IPS-20b (cell line): ENCODE data around the gene ADTRP.

Experiments
- H3K27ac ChIP-seq: one replicate; pipeline ENCODE4 v1.5.1; 2013; ENCODE audit warnings: low read length
- H3K27me3 ChIP-seq: 2 replicates; pipeline ENCODE4 v1.6.1; 2013; ENCODE audit warnings: mild to moderate bottlenecking, low read length, inconsistent platforms; ENCODE audit not compliant: insufficient read depth
- H3K36me3 ChIP-seq: 2 replicates; pipeline ENCODE4 v1.6.1; 2013; ENCODE audit warnings: low read depth, mild to moderate bottlenecking, inconsistent platforms, low read length, moderate library complexity; ENCODE audit not compliant: insufficient read depth
- H3K4me1 ChIP-seq: 2 replicates; pipeline ENCODE4 v1.6.1; 2013; ENCODE audit warnings: mild to moderate bottlenecking, control low read depth, inconsistent platforms, low read length, moderate library complexity; ENCODE audit not compliant: insufficient read depth
- H3K4me3 ChIP-seq: 2 replicates; pipeline ENCODE4 v1.5.1; 2013; ENCODE audit warnings: mild to moderate bottlenecking, low read length, inconsistent platforms
- H3K9ac ChIP-seq: 2 replicates; pipeline ENCODE4 v1.6.1; 2013; ENCODE audit warnings: low read depth, mild to moderate bottlenecking, inconsistent platforms, low read length, moderate library complexity
- H3K9me3 ChIP-seq: 2 replicates; pipeline ENCODE4 v1.6.1; 2013; ENCODE audit warnings: mild to moderate bottlenecking, low read depth, low read length, inconsistent platforms; ENCODE audit not compliant: insufficient read depth

ADTRP gene

DNA sequence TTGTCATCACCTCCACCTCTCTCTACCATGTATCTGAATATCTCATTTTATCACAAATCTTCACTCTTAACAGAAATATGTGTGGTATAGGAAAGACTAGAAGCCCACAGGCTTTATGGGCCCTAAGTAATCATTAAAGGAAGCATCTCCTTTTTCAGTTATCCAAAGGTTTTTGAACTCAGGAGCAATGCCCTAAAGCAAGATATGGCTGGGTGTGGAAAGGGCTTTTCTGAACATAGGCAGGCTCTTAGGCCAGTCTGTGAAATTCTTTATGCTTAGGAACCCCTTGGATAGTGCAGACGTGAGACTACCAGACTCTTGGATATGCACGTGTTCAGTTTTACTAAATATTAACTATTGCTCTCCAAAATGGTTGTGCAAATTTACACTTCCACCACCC lies 99.5 kb downstream of the ADTRP start:
- Histone ChIP-seq H3K9ac (no peak overlapping the region), H3K9me3 (peaks cover 18% of the 10 kb centered on the region), H3K4me3 (no peak overlapping the region), H3K27me3 (no peaks in the 10 kb centered on the region), H3K4me1 (no peaks in the 10 kb centered on the region), H3K27ac (no peak overlapping the region), H3K36me3 (no peaks in the 10 kb centered on the region)

DNA sequence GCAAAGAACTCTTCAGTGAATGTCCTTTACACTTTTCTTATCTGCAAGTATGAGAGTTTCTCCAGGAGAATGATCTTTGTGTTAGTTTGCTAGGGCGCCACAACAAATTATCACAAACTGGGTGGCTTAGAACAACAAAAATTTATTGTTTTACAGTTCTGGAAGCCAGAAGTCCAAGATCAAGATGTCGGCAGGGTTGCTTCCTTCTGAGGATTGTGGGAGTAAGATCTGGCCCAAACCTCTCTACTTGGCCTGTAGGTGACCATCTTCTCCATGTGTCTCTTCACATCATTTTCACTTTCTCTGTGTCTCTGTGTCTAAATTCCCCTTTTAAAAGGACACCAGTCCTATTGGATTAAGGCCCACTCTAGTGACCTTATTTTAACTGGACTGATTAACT lies 103.0 kb downstream of the ADTRP start:
- no peak overlapping the region for H3K9ac ChIP-seq
- no peaks in the 10 kb centered on the region for H3K36me3 ChIP-seq
- no peak overlapping the region for H3K4me3 ChIP-seq
- peaks cover 6% of the 10 kb centered on the region for H3K9me3 ChIP-seq
- no peaks in the 10 kb centered on the region for H3K4me1 ChIP-seq
- H3K27ac ChIP-seq, result no peak overlapping the region
- H3K27me3 ChIP-seq, result no peaks in the 10 kb centered on the region

DNA sequence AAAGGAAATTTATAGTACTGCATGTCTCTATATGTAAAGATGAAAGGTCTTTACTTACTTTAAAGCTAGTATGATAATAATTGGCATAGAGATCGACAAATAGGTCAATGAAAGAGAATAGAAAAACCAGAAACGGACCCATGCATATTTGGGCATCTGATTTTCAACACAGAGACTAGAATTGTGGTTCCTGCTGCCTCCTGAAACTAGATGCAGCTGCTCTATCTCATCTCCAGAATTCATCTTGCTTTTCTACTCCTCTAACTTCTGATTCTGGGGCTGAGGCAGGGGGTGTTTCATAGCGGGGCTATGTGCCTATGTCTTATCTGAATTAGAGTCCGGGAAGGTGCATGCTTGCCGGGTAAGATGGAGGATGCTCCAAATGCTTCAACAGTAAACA lies 105.9 kb downstream of the ADTRP start:
- Histone ChIP-seq H3K4me1 (no peaks in the 10 kb centered on the region), H3K27me3 (no peaks in the 10 kb centered on the region), H3K9me3 (peaks cover 17% of the 10 kb centered on the region), H3K27ac (no peak overlapping the region), H3K4me3 (no peak overlapping the region), H3K9ac (no peak overlapping the region), H3K36me3 (no peaks in the 10 kb centered on the region)

DNA sequence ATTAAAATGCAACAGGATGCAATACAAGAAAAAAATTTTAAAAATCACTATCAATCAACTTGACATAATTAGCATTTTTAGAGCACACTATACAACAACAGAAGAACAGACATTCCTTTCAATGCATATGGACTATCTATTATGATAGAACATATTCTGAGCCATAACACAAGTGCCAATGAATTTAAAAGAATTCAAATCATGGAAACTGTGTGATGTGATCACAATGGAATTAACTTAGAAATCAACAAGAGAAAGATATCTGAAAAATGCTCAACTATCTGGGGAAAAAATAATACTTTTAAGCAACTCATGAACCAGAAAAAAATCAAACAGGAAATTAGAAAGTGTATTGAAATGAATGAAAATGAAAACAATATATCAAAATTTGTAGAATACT lies 106.3 kb downstream of the ADTRP start:
- no peaks in the 10 kb centered on the region for H3K4me1 ChIP-seq
- no peak overlapping the region for H3K9ac ChIP-seq
- no peaks in the 10 kb centered on the region for H3K27me3 ChIP-seq
- H3K4me3 ChIP-seq, result no peak overlapping the region
- H3K36me3 ChIP-seq, result no peaks in the 10 kb centered on the region
- H3K27ac ChIP-seq, result no peak overlapping the region
- H3K9me3 ChIP-seq, result peaks cover 17% of the 10 kb centered on the region

DNA sequence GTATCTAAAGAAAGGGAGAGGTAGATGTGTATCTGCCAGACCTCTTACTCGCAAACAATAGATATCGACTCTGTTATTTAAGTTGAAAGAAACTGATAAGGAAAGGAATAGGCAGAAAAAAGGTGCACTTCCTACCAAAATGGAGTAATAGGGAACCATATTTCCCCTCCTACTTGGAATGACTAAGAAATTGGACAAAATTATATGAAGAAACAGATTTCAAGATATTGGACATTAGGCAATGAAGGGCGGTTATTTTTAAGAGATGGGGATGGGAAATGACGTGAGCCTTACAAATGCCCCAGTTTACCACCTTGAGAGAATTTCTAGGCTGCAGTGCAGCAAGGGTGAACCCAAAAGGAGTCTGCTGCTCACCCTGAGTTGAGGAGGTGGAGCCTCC lies 108.9 kb downstream of the ADTRP start:
- H3K9me3 ChIP-seq, result peaks cover 17% of the 10 kb centered on the region

DNA sequence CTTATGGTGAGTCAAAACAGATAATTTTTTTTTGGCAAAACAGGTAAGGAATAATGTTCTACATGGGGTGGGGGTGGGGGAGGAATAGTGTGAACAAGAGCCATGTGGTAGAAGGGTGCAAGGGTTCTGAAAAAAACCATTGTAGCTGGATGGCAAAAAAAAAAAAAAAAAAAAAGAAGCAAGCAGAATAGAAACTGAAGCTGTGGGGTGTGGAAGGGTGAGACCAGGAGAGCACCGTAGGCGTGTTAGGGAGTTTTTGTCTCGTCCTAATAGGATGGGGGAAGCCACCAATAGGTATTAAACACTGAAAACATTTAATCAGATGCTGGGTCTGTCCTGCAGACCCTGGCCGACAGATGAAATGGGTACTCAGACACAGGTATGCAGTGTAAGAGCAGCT lies 110.1 kb downstream of the ADTRP start:
- Histone ChIP-seq H3K4me3 (no peak overlapping the region), H3K36me3 (no peaks in the 10 kb centered on the region), H3K4me1 (no peaks in the 10 kb centered on the region), H3K27me3 (no peaks in the 10 kb centered on the region), H3K27ac (no peak overlapping the region), H3K9ac (no peak overlapping the region), H3K9me3 (peaks cover 17% of the 10 kb centered on the region)

More for the DNA sequence above, 108.9 kb downstream of the ADTRP start:
- Histone ChIP-seq H3K9ac (no peak overlapping the region), H3K27ac (no peak overlapping the region), H3K36me3 (no peaks in the 10 kb centered on the region), H3K4me1 (no peaks in the 10 kb centered on the region), H3K27me3 (no peaks in the 10 kb centered on the region), H3K4me3 (no peak overlapping the region)

DNA sequence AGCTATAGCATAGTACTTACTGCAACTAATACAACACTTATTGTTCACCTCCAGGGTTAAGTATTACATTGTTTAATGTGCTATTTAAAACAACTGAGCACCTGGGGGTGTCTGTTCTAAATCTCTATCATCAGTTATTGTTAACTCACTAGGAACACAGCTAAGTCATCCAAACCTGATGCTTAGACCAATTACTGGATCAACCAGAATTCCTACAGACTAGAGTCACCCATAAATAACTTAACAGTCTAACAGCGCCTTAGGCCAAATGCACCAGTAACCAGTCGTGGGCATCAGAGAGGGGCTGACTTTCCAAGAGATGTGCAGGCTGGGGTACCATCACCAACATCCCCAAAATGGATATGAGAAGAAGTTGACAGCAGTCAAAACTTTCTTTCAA lies 110.7 kb downstream of the ADTRP start:
- H3K27ac ChIP-seq, result no peak overlapping the region
- H3K9me3 ChIP-seq, result peaks cover 20% of the 10 kb centered on the region
- H3K36me3 ChIP-seq, result no peaks in the 10 kb centered on the region
- no peak overlapping the region for H3K9ac ChIP-seq
- H3K4me1 ChIP-seq, result no peaks in the 10 kb centered on the region
- H3K27me3 ChIP-seq, result no peaks in the 10 kb centered on the region
- H3K4me3 ChIP-seq, result no peak overlapping the region

DNA sequence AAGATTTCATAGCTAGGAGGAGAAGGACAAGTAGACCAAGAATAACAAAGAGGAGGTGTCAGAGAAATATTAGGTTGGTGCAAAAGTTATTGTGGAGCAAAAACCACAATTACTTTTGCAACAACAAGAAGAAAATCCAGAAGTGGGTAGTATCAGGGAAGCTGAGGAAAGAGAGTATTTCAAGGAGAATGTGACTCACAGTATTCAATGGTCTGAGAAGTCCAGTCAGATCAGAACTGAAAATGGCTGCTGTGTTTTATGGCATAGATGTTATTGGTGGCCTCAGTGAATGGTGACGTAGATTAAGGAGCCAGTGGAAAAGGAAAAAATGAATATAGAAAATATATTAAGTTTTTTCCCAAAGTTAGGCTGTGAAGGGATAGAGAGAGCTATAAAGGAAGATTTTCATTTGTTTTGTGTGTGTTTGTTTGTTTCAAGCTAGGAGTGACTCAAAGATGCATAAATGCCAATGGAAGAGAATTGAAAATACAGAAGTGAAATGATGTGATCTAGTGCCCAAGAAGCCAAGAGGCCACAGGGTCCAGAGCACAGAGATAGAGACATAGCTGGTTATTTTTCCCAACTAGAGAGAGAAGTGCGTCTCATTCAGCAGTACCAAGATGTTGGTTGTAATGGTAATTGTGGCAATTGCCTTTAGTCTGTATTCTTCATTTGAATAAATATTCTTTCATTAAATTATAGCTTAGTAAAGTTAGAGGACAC lies 112.8 kb downstream of the ADTRP start:
- Histone ChIP-seq H3K9ac (no peak overlapping the region), H3K9me3 (peaks cover 20% of the 10 kb centered on the region), H3K27me3 (no peaks in the 10 kb centered on the region), H3K27ac (no peak overlapping the region), H3K4me3 (no peak overlapping the region), H3K36me3 (no peaks in the 10 kb centered on the region), H3K4me1 (no peaks in the 10 kb centered on the region)
